H1 (cell line): Measurements from ENCODE around the gene KCNMB2. TPM values are rescaled to one million over a fixed set of nuclear protein-coding genes. Genes with fewer than 3 reads are reported as not detected.

ENCODE experiments used
- CREB1 ChIP-seq: IDR thresholded peaks from 2 replicates; pipeline ENCODE4 v1.6.1; 2012; ENCODE audit warnings: inconsistent platforms
- CTBP2 ChIP-seq: IDR thresholded peaks from 2 replicates; pipeline ENCODE4 v1.7.0; 2011; ENCODE audit warnings: borderline replicate concordance, mild to moderate bottlenecking, moderate library complexity, mixed read lengths, low read length; ENCODE audit not compliant: insufficient read depth, insufficient read length
- NANOG ChIP-seq: IDR thresholded peaks from 2 replicates; pipeline ENCODE4 v1.6.1; 2011; ENCODE audit warnings: low read length, low read depth, mild to moderate bottlenecking, inconsistent platforms; ENCODE audit not compliant: insufficient read depth, poor library complexity, severe bottlenecking
- RXRA ChIP-seq: IDR thresholded peaks from 2 replicates; pipeline ENCODE4 v1.6.1; 2011; ENCODE audit warnings: low read depth, mild to moderate bottlenecking, low read length, moderate library complexity; ENCODE audit not compliant: insufficient read depth
- SIX5 ChIP-seq: IDR thresholded peaks from 2 replicates; pipeline ENCODE4 v1.6.1; 2011; ENCODE audit warnings: mild to moderate bottlenecking, low read depth, low read length
- SP1 ChIP-seq: IDR thresholded peaks from 2 replicates; pipeline ENCODE4 v1.6.1; 2011; ENCODE audit warnings: low read depth, low read length
- polyA plus RNA-seq, 7 experiments: library from polyadenylated mRNA; depleted of rRNA in 3 of 7; stranded (reverse) in 5 of 7; unstranded in 2 of 7; fragments of >200 nt in 5 of 7; fragments of 200-250 nt in 2 of 7; gene quantifications; 1 replicate in 5 of 7; 2 replicates in 1 of 7; 4 replicates in 1 of 7; pipeline versions ENCODE4 v1.2.1 to v1.2.3, GENCODE V29; 2011 to 2013; ENCODE audit warnings: missing spikeins in 2 of 7, mixed read lengths in 2 of 7
- total RNA-seq: library from RNA; stranded (reverse); fragmentation: NEBNext Ultra II Directional; extraction: Animal tissue kit (Norgen Biotek cat#: 25700); gene quantifications from 2 replicates; pipeline ENCODE4 v1.2.1, GENCODE V29; 2021

Gene KCNMB2
- total and polyA plus RNA-seq, 2 of the 8 experiments (the other 6 are each of a cell fraction or from before 2014, with no cell fraction given): not detected

DNA sequence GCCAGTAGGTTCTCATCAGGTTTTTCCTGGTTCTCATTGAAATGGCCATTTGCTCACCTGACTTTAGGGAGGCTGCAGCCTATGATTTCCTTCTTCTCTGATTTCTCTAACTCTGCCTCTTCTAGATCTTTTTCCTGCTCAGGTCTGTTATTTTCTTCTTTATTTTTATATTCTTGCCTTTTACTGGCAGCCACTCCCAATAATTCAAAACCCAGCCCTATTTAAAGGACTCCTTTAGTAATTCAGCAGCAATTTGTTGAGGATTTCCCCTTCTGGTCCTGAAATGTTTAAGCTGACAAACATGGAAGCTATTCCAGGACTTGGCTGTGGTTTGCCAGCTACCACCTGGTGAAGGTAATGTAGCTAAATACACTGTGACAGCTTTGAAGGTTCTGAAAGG, 333.8 kb downstream of the KCNMB2 start (continued):
- TF ChIP-seq SIX5: no peak
- no peak for TF ChIP-seq RXRA
- no peak for TF ChIP-seq CREB1
- TF ChIP-seq NANOG: no peak
- TF ChIP-seq SP1: no peak
- no peak for TF ChIP-seq CTBP2
